ENCODE measurements around the gene TENT5C. TPM values are rescaled to one million over a fixed set of nuclear protein-coding genes. Genes with fewer than 3 reads are reported as not detected.

The TENT5C gene
- polyA plus RNA-seq, 1 of the 3 experiments (the other 2 are of a cell fraction), result 0.90 TPM

- H3K79me2 ChIP-seq (ENCODE audit: insufficient read depth), result no peaks in the 10 kb centered on the region
- ChIA-PET CTCF (interaction anchor here (1.1 kb wide), 1 partner anchor 20 kb away, joined by 3 read pairs; no protein-coding TSS in a partner anchor), POLR2A (no interaction called here)
- no peak overlapping the region for H3K4me3 ChIP-seq (ENCODE audit: low read depth in 2 of 2, low read length in 1 of 2)
- DNase-seq, result no peak
- WGBS (ENCODE audit: low lambda C conversion rate), result 86% methylated on average over 8 of the region's 15 CpGs
- no peak overlapping the region for H2AFZ ChIP-seq (ENCODE audit: low read depth)
- H3K9ac ChIP-seq, result no peak overlapping the region
- H3K27ac ChIP-seq (ENCODE audit: low read depth in 2 of 2, low read length in 1 of 2), result no peak overlapping the region
- no peaks in the 10 kb centered on the region; a peak in 1 of 4 replicates for H3K4me1 ChIP-seq (ENCODE audit: control insufficient read depth in 1 of 2, insufficient read depth in 2 of 2, low read depth in 1 of 2, low read length in 1 of 2)
- no peaks in the 10 kb centered on the region for H3K9me3 ChIP-seq
- no peaks in the 10 kb centered on the region for H3K9me2 ChIP-seq
- no peaks in the 10 kb centered on the region for H3F3A ChIP-seq (replicated peaks; ENCODE audit: insufficient read depth)
- H3K36me3 ChIP-seq (replicated peaks in 1 of 2; ENCODE audit: control insufficient read depth in 1 of 2, insufficient read depth in 2 of 2, low read length in 1 of 2), result no peaks in the 10 kb centered on the region
- no peaks in the 10 kb centered on the region for H3K27me3 ChIP-seq (ENCODE audit: insufficient read depth)
- TF ChIP-seq USF2 (IDR thresholded peaks at IDR 0.05; ENCODE audit: borderline replicate concordance, low read depth, low read length), result no peak
- no peak for TF ChIP-seq RCOR1 (IDR thresholded peaks at IDR 0.05; ENCODE audit: low read length)
- no peak overlapping the region for H3K4me2 ChIP-seq
- H4K20me1 ChIP-seq (ENCODE audit: insufficient read depth), result no peaks in the 10 kb centered on the region
These were observed 24.7 kb downstream of the TENT5C start for GRCh38 chr1:117630423-117630998.

GRCh38 chr1:117631359-117632160 lies 25.7 kb downstream of the TENT5C start:
- Histone ChIP-seq H3K79me2 (ENCODE audit: insufficient read depth) (no peaks in the 10 kb centered on the region), H3K9me3 (no peaks in the 10 kb centered on the region), H3K4me3 (ENCODE audit: low read depth in 2 of 2, low read length in 1 of 2) (no peak overlapping the region), H3K27me3 (ENCODE audit: insufficient read depth) (no peaks in the 10 kb centered on the region), H4K20me1 (ENCODE audit: insufficient read depth) (no peaks in the 10 kb centered on the region), H3K4me2 (no peak overlapping the region), H3K4me1 (ENCODE audit: control insufficient read depth in 1 of 2, insufficient read depth in 2 of 2, low read depth in 1 of 2, low read length in 1 of 2) (no peaks in the 10 kb centered on the region; a peak in 1 of 4 replicates), H2AFZ (ENCODE audit: low read depth) (no peak overlapping the region), H3F3A (replicated peaks; ENCODE audit: insufficient read depth) (no peaks in the 10 kb centered on the region), H3K36me3 (replicated peaks in 1 of 2; ENCODE audit: control insufficient read depth in 1 of 2, insufficient read depth in 2 of 2, low read length in 1 of 2) (no peaks in the 10 kb centered on the region), H3K9me2 (no peaks in the 10 kb centered on the region), H3K27ac (ENCODE audit: low read depth in 2 of 2, low read length in 1 of 2) (no peak overlapping the region), H3K9ac (no peak overlapping the region)
- CTCF ChIA-PET, result interaction anchor here (1.1 kb wide), 1 partner anchor 19 kb away, joined by 3 read pairs; no protein-coding TSS in a partner anchor
- POLR2A ChIA-PET, result no interaction called here
- 46% methylated on average over 7 of the region's 7 CpGs for WGBS (ENCODE audit: low lambda C conversion rate)
- no peak for DNase-seq
- no peak for TF ChIP-seq TEAD4 (IDR thresholded peaks at IDR 0.05; ENCODE audit: borderline replicate concordance, insufficient read depth)
- TF ChIP-seq CHD2 (IDR thresholded peaks at IDR 0.05; ENCODE audit: low read length, partially characterized antibody), result no peak
- TF ChIP-seq FOSL2 (IDR thresholded peaks at IDR 0.05; ENCODE audit: borderline replicate concordance, low read depth), result no peak
- no peak for TF ChIP-seq IRF3 (IDR thresholded peaks at IDR 0.05; ENCODE audit: low read depth, low read length)
- TF ChIP-seq MEF2A (IDR thresholded peaks at IDR 0.05; ENCODE audit: borderline replicate concordance, low read depth), result no peak
- no peak for TF ChIP-seq SIN3A (IDR thresholded peaks at IDR 0.05; ENCODE audit: borderline replicate concordance, low read depth, low read length)
- TF ChIP-seq TAF1 (IDR thresholded peaks at IDR 0.05; ENCODE audit: borderline replicate concordance, low read depth, low read length), result no peak
- no peak for TF ChIP-seq RCOR1 (IDR thresholded peaks at IDR 0.05; ENCODE audit: low read length)
- TF ChIP-seq JUND (IDR thresholded peaks at IDR 0.05), result no peak
- TF ChIP-seq REST (IDR thresholded peaks at IDR 0.05; ENCODE audit: low read depth, low read length), result no peak
- TF ChIP-seq ELF1 (IDR thresholded peaks at IDR 0.05), result no peak
- no peak for TF ChIP-seq EP300 (IDR thresholded peaks at IDR 0.05; ENCODE audit: borderline replicate concordance in 1 of 2, low read depth in 1 of 2, low read length in 1 of 2)
- TF ChIP-seq POLR2AphosphoS5 (IDR thresholded peaks at IDR 0.05; ENCODE audit: low read depth, low read length), result no peak
- TF ChIP-seq YY1 (IDR thresholded peaks at IDR 0.05; ENCODE audit: low read depth), result no peak
- TF ChIP-seq RFX5 (IDR thresholded peaks at IDR 0.05; ENCODE audit: low read length), result no peak
- no peak for TF ChIP-seq PBX3 (IDR thresholded peaks at IDR 0.05)
- TF ChIP-seq RAD21 (IDR thresholded peaks at IDR 0.05; ENCODE audit: low read length), result no peak
- no peak for TF ChIP-seq NRF1 (IDR thresholded peaks at IDR 0.05; ENCODE audit: low read depth, low read length)
